GM19328 (cell line): ENCODE results near the gene TMEM106C.
"Not testable (repeated sequence)": the region's sequence is repeated elsewhere in the genome, so short reads cannot be mapped to it uniquely, and the experiment has no call there.

ENCODE experiments used
- ATAC-seq: cut with Tn5 transposase; IDR thresholded peaks from one replicate; pipeline ENCODE4 v1.9.1; 2021; ENCODE audit warnings: mild to moderate bottlenecking, moderate library complexity; ENCODE audit not compliant: unreplicated experiment

The TMEM106C gene

DNA sequence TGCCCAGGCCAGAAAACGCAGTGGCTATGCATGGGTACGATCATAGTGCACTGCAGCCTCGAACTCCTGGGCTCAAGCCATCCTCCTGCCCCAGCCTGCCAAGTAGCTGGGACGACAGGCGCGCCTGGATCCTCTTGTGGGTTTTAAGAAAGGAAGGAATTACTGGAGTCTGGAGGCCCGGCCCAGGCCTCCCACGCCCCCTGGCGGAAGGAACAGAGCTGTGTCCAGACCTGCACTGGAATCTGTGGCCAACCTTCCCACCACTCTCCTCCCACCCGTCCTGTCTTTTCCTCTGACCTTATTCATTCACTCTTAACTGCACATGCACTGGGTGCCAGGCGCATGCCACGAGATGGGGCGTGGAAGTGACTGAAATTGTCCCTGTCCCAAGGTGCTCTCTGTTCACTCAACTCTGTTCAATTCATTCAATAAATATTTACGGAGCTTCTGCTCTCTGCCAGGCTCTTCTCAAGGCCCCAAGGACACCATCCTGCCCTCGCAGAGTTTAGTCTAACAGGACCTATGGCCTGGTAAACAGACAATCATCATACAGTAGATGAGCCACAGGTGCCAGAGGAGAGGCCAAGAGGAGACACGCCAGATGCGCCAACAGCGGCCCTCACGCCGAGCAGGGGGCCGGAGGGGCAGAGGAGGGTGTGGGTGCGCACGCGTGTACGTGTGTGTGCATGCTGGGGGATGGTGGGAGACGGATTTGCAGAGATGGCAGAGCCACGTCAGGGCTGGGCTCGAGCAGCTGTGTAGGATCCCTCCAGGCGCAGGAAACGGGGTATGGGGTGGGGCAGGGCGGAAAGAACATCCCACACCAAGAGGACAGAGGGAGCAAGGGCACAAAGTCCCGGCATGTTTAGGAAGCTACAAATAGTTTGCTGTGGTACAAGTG, 13.7 kb upstream of the TMEM106C start:
- no peak for ATAC-seq

DNA sequence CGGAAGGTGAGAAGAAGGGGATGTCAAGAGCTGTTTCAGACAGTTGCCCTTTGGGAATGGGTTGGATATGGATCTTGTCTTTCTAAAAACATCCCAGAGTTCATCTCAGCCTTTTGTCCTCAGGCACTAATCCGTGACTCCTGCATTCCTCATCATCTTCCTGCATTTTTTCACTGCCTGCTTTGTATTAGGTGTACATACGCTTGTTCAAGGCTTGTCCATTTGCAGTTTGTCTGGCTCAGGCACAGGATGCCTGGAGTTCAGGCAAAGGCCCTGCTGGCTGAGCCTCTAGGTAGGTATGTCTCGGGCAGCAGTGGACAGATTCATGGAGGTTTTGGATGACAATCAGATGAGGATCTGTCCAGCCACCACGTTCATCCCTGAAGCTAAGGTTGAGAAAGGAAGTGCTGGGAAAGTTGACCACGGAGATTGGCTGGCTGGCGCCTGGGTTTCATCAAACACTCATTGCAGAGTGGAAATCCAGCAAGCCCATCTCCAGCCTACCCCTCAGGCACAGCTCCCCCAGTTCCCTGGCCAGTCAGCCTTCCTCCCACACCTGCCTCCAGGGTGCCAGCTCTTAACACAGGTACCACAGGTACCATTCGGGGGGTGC, 12.4 kb upstream of the TMEM106C start:
- no peak for ATAC-seq

DNA sequence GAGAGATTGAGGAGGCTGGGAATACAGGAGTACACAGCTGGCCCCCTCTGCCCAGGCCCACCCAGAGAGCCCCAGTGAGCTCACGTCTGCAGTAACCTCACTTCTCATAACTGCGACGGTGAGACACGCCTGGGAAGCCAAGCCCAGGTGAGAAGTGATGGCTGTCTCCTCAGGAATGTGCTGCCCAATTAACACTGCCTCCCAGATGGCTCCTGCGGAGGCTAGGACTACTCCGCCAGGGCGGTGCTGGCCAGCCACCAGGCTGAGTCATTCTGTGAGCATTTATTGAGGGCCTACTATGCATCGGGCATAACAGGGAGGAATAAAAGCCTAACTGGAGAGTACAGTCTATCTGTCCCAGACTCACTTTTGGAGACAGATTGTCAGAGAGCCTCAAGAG, 9.3 kb upstream of the TMEM106C start:
- no peak for ATAC-seq

DNA sequence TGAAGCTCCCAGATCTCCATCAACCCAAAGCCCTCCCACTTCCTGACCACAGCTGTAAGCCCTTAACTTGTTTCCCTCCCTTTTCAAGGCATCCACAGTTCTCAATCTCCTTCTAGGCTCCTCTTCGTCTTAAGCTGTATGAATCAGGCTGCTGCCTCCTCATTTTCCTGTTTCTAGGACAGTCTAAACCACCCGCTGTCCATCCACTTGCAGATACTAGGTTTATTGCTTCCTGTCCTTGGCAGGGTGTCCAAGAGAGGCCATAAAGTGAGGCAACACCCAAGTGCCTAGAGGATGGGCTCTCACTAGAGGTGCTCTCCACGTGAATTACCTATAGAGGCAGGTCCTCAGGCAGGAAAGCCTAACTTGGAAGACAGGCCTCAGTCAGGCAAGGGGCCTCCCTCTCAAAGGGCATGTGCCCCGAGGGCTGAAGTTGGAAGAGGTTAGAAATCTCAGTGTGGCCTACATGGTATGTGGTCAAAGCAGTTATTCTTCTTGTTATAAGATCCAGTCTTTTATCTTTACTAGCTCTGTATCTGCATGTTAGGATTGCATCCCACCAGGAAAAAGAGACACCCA, 8.8 kb upstream of the TMEM106C start:
- ATAC-seq: no peak

DNA sequence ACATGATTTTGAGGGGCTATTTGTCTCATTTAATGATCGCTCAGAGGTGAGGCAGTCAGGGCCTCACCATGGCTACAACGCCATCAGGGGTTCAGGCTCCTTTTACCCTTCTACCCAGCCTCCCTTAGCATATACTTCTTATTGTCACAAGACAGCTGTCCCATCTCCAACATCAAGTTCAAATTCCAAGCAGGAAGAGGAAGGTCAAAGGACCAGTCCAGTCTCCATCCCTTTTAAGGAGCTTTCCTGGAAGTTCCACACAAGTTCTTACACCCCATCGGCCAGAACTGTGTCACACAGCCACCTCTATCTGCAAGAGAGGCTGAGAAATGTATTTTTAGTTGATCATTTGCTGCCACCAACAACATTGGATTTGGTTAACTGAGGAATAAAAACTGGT, 8.3 kb upstream of the TMEM106C start:
- ATAC-seq: no peak

DNA sequence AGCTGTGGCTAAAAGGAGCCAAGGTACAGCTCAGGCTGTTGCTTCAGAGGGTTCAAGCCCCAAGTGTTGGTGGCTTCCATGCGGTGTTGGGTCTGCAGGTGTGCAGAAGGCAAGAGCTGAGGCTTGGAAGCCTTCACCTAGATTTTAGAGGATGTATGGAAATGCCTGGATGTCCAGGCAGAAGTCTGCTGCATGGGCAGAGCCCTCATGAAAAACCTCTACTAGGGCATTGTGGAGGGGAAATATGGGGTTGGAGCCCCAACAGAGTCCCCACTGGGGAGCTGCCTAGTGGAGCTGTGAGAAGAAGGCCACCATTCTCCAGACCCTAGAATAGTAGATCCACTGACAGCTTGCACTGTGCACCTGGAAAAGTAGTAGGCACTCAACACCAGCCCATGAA, 5.7 kb upstream of the TMEM106C start:
- ATAC-seq: not testable (repeated sequence)

DNA sequence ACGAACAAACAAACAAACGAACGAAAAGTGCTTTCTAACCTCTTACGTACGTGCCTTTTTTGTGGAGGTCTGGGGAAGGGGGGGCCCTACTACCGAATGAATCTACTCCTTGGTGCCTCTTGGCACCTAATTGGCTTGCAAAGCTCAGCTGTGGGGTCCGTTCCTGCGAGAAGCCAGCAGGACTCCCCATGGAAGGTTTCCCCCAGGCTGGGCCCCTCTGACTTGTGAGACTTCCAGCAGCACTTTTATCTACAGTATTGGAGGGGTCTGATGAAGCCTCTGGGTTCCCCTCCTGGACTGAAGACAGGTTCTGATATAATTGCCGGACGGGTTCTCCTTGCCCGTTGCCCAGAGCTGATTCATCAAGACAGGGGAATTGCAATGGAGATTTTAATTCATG, 1.2 kb upstream of the TMEM106C start:
- ATAC-seq: no peak

DNA sequence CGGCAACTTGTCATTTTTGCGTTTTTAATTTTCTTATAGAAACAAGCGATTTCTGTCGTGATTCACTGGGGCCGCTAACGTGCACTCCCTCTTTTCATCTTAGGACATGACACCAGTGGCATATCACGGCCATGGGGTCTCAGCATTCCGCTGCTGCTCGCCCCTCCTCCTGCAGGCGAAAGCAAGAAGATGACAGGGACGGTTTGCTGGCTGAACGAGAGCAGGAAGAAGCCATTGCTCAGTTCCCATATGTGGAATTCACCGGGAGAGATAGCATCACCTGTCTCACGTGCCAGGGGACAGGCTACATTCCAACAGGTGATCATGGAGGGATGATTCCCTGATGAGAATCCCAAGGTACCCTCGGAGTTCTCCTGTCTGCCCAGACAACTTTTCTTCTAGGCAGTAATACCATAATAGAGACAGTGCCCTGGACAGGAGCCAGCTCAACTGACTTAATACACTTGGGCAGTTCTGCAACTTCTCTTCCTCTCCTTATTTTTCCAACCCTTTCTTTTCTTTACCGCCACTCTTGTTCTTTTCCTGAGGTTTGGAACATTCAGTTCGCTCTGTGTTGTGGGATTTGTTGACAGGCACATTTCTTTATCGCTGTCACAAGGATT, 821 bp downstream of the TMEM106C start:
- no peak for ATAC-seq

DNA sequence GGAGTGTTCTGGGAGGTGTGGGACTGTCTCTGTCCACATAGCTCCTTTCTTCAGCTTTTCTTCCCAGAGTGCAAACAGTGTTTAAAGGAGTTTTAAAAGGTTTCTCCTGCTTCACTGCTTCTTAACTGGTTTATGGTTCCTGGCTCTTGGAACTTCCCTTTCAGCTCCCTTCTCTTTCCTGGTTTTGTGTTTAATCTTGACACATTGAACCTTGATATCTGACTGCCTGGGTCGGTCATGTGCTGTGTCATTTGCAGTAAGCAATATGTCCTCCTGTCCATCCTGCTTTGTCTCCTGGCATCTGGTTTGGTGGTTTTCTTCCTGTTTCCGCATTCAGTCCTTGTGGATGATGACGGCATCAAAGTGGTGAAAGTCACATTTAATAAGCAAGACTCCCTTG, 2.2 kb downstream of the TMEM106C start:
- ATAC-seq: no peak

DNA sequence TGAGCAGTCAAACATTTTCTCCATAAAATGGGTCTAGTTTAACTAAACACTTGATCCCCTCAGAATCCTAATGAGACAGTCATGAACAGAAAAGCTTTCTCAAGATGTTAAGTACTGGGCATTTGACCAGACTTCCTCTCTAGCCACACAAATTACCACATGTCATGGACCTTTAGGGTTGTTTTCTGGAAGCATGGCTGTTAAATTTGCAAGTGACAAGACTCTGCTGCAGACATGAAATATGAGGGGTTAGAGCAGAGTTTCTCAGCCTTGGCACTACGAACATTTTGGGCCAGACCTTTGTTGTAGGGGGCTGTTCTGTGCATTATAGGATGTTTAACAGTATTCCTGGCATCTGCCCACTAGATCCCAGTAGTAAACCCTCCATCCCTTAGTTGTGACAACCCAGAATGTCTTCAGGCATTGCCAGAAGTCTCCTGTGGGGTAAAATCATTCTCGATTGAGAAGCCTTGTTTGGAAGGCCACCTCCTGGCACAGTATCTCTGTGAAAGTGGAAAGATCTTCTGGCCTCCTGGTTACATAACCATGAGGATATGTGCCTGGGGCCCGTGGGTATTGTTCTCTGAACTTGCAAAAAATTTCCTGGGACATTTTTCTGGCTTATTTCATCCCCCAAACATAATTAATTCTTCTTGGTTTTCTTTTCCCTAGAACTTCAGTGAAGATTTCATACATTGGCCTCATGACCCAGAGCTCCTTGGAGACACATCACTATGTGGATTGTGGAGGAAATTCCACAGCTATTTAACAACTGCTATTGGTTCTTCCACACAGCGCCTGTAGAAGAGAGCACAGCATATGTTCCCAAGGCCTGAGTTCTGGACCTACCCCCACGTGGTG, 4.3 kb downstream of the TMEM106C start:
- ATAC-seq: no peak

DNA sequence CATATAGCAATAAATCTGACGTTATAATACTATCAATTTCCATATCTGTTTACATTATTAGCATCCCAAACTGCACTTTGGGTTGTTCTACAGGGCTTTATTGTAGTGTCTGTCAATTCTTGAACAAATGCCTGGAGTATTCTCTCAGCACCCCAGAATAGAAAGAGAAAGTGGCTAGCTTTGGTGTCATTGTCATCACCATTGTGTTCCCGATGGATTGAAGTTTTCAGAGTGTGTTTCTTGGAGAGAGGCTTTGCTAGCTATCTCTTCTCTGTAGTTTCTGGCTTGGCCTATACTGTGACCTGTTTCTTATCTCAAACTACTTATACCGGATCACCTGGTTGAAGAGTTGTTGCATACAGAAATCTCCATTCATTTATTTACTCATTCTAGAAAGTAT, 6.4 kb downstream of the TMEM106C start:
- ATAC-seq: no peak

DNA sequence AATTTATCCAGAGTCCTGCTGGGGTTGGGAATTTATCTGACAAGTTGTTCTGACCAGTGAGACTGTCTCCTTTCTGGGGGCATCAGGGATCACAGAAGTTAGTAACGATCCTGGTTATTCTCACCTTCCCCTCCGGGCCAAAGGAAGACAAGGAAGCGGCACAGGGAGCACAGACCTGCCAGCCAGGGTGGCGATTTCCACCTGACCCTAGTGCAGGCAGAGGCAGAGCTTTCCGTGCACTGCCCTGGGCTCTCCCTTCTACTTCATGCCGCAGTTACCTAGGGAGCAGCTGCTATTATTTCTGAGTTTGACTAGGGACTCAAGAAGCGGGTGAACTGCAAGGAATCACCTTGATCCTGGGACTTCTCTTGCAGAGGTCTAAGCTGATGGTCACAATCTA, 7.4 kb downstream of the TMEM106C start:
- ATAC-seq: no peak

DNA sequence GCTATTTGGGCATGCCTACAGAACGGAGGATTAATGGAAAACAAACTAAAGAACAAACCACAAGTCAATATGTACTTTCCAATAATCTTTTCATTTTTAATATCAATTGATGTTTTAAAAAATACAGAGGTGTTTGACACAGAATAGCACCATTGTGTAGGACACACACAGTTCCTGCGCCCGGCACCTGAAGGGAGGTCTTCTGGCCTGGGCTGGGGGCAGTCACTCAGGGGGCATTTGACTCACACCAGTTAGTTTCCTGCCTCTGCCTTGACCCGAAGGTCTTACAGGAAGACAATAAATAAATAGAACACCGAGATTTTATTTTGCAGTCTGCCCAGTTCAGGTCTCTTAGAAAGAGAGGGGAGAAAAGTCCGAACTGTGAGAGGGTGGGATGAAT, 9.5 kb downstream of the TMEM106C start:
- no peak for ATAC-seq

DNA sequence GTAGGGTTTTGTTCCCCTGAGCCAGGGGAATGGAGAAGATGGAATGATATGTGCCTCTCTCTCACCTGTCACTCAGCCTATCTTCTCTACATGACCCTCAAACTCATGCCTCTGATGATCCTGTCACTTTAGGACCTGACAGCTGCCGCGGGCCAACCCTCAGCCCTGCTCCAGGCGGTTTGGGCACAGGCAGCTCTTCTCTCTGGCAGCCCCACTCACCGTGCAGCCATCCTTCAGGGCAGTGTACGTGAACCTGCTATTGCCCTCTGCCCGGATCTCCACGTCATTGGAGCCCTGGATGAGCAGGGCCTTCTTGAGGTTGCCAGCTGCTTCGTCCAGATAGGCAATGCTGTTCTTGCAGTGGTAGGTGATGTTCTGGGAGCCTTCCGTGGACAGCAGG, 10.5 kb downstream of the TMEM106C start:
- ATAC-seq: no peak

DNA sequence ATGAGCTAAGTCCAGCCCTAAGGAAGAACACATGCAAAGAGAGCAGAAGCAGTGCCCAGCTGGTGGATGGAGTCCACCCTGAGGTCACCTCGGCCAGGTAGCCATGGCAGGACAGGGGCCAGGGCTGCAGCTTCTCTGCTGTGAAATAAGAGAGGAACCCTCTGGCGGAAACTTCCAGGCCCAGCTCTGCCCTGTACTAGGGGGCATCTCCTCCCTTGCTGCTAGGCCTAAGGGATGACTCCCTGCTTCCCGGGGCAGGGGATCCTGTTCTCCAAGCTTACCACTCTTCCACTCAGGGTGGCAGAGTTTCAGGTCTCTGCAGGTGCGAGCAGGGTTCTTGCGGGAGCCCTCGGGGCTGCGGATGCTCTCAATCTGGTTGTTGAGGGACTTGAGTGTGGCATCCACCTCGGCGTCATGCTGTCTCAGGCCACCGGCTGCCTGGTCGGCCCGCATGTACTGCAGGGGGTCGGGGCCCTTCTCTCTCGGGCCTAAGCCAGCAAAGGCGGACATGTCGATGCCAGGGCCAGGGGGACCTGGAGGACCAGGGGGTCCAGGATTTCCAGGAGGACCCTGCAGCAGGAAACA, 11.7 kb downstream of the TMEM106C start:
- ATAC-seq: no peak

DNA sequence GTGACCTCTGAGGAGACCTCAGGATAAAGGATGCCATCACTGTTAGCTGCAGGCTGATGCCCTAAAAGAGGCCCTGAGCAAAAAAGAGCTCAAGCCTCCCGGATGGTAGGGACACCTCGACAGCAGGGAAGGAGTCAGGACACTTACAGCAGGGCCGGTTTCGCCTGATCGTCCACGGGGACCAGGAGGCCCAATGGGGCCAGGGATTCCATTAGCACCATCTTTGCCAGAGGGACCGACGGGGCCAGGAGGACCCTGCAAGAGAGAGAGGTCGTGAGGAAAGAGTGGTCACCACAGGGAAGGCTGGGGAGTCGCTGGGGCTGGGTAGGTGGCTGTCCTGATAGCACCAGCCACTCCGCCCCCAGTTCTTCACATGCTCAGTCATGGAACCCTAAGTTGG, 12.4 kb downstream of the TMEM106C start:
- no peak for ATAC-seq

DNA sequence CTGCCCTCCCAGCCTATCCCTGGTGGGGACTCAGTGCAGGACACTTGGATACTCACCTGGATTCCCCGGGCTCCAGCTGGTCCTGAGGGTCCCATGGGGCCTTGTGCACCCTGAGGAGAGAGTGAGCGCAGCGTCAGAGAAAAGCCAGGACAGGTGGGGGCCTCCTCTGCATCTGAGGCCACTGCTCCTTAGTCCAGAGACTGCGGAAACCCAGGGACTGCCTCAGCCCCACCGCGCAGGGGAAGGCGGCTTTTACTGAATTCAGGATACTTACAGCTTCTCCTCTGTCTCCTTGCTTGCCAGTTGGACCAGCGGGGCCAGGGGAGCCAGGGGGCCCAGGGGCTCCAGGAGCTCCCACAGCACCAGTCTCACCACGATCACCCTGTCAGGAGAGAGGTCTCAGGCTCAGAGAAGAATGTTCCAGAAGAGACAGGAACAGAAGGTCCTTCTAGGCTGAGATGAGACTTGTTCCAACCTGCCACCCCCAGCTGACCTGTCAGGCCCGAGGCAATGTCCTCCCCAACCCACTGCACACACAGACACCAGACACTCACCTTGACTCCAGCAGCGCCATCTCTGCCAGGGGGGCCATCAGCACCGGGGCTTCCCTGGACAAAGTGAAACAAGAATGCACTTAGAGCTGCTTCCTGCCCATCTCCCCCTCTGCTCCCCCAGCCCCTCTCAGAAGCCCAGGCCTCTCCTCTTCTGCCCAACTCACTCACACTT, 13.8 kb downstream of the TMEM106C start:
- ATAC-seq: no peak

DNA sequence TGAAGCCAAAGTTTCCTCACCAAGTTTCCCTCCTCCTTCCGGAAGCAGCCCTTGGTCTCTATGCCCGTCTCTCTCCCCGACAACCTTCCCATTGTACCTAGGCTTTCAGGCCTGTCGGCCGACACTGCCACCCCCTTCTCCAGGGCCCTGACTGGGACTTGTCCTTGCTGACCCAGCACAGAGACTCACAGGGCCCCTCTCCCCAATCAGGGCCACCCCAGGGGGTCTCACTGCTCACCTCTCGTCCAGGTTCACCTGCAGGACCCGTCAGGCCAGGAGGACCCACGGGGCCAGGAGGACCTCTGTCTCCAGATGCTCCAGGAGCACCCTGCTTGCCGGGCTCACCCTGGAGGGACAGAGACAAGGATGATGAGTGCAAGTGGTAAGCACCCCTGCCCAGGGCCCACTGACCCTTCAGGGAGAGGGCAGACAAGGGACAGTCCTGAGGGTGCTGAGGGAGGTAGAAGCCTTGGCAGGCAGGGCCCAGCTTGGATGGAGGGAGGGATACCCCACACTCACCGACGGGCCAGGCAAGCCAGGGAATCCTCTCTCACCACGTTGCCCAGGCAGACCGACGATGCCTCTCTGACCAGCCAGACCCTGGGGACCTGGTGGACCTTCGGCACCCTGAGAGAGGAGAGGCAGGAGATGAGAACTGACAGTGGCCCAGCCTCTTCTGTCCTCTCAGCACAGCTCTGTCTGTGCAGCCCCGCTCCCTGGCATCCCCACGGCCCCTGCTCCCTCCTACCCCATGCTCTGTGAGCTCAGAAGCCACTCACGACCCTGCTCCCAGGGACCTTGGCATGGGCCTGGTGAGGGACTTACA, 14.6 kb downstream of the TMEM106C start:
- ATAC-seq: no peak

DNA sequence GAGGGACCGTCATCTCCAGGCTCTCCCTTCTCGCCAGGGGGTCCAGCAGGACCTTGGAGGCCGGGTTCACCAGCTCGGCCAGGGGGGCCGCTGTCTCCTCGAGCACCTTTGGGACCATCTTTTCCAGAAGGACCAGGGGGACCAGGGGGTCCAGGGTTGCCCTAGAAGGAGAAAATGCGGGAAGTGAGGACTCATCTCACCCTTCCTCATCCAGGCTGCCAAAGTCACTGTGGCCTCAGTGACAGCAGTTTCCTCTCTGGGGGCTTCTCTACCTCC, 15.1 kb downstream of the TMEM106C start:
- no peak for ATAC-seq
